Colonic mucosa (tissue), 4 donors: Measurements from ENCODE around the gene EXD3. TPM values are rescaled to one million over a fixed set of nuclear protein-coding genes. Genes with fewer than 3 reads are reported as not detected.

ENCODE experiments used
- DNase-seq: peaks from one replicate; pipeline ENCODE4 v3.0.0-alpha.2; 2020
- H3K27ac ChIP-seq: fragments of 200-600 bp; one replicate; pipeline ENCODE4 v1.8.0; 2021
- H3K27me3 ChIP-seq: fragments of 200-600 bp; one replicate; pipeline ENCODE4 v1.8.0; 2021
- H3K36me3 ChIP-seq: fragments of 200-600 bp; one replicate; pipeline ENCODE4 v1.8.0; 2021
- H3K4me1 ChIP-seq: fragments of 200-600 bp; one replicate; pipeline ENCODE4 v1.8.0; 2021; ENCODE audit warnings: mild to moderate bottlenecking
- H3K4me3 ChIP-seq: fragments of 200-600 bp; one replicate; pipeline ENCODE4 v1.8.0; 2021
- H3K9ac ChIP-seq, 2 donors: one replicate each; pipeline ENCODE4 v1.7.0; 2013; ENCODE audit warnings: control low read depth in 2 of 2, low read depth in 2 of 2, low read length in 2 of 2
- H3K9me3 ChIP-seq: fragments of 200-600 bp; one replicate; pipeline ENCODE4 v1.8.0; 2021
- intact Hi-C: fragments of 100-400 bp; cut with DNase I; formaldehyde crosslinking; loops from one replicate; pipeline ENCODE4 v1.14.1; 2022
- total RNA-seq, 2 donors: library from RNA; stranded (reverse); fragmentation: NEBNext Ultra II Directional in 1 of 2; extraction: Animal tissue kit (Norgen Biotek cat#: 25700) in 1 of 2; gene quantifications; one replicate each; pipeline ENCODE4 v1.2.1, GENCODE V29; 2021
- TF ChIP-seq, protein P1 (sequence below): fragments of 200-600 bp; IDR thresholded peaks from one replicate; pipeline ENCODE4 v1.8.0; 2022; ENCODE audit warnings: antibody characterized with exemption, mild to moderate bottlenecking
- donor health status: healthy.
- donor health status: DM: no; HTN: no; CAD: no.
- donor health status: DM: no; HTN: no; CAD: no.

Gene EXD3
- total RNA-seq, 2 donors from 2014 or later: 34.9 to 36.4 TPM

DNA sequence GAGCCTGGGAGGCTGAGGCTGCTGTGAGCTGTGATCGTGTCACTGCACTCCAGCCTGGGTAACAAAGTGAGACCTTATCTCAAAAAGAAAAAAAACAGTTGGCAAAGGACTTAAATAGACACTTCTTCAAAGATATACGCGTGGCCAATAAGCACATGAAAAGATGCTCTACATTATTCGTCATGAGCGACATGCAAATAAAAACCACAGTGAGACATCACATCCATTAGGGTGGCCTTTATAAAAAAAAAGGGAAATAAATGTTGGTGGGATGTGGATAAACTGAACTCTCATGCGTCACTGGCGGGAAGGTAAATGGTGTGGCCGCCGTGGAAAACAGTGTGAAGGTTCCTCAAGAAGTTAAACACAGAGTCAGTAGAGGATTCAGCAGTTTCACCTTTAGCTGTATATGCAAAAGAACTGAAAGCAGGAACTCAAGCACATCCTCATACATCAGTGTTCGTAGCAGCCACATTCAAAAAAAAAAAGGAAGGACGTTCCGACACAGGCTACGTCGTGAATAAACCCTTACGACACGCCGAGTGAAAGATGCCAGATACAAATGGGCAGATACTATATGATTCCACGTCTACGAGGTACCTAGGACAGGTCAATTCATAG is 96.4 kb downstream of the EXD3 start:
- Histone ChIP-seq H3K4me3 (no peak overlapping the region), H3K27ac (no peak overlapping the region), H3K4me1 (no peaks in the 10 kb centered on the region), H3K9me3 (no peaks in the 10 kb centered on the region), H3K27me3 (no peaks in the 10 kb centered on the region), H3K36me3 (no peaks in the 10 kb centered on the region), H3K9ac (no peak overlapping the region)
- TF ChIP-seq, protein P1, sequence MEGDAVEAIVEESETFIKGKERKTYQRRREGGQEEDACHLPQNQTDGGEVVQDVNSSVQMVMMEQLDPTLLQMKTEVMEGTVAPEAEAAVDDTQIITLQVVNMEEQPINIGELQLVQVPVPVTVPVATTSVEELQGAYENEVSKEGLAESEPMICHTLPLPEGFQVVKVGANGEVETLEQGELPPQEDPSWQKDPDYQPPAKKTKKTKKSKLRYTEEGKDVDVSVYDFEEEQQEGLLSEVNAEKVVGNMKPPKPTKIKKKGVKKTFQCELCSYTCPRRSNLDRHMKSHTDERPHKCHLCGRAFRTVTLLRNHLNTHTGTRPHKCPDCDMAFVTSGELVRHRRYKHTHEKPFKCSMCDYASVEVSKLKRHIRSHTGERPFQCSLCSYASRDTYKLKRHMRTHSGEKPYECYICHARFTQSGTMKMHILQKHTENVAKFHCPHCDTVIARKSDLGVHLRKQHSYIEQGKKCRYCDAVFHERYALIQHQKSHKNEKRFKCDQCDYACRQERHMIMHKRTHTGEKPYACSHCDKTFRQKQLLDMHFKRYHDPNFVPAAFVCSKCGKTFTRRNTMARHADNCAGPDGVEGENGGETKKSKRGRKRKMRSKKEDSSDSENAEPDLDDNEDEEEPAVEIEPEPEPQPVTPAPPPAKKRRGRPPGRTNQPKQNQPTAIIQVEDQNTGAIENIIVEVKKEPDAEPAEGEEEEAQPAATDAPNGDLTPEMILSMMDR: no peak
- DNase-seq: no peak
- intact Hi-C loops: no loop called here

DNA sequence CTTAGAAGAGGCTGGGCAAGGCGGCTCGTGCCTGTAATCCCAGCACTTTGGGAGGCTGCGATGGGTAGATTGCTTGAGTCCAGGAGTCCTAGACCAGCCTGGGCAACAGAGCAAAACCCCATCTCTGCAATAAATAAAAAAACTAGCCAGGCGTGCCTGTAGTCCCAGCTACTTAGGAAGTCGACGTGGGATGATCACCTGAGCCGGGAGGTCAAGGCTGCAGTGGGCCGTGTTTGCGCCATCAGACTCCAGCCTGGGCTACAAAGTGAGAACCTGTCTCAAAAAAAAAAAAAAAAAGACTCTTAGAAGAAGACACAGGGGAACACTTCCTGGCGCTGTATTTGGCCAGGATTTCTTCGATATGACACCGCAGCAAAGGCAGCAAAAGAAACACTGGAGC is 97.2 kb downstream of the EXD3 start:
- no peaks in the 10 kb centered on the region for H3K4me1 ChIP-seq
- no peaks in the 10 kb centered on the region for H3K27me3 ChIP-seq
- H3K4me3 ChIP-seq: no peak overlapping the region
- no peak overlapping the region for H3K9ac ChIP-seq
- H3K27ac ChIP-seq: no peak overlapping the region
- intact Hi-C loops: no loop called here
- H3K9me3 ChIP-seq: no peaks in the 10 kb centered on the region
- TF ChIP-seq, protein P1: no peak
- no peaks in the 10 kb centered on the region for H3K36me3 ChIP-seq
- no peak for DNase-seq

DNA sequence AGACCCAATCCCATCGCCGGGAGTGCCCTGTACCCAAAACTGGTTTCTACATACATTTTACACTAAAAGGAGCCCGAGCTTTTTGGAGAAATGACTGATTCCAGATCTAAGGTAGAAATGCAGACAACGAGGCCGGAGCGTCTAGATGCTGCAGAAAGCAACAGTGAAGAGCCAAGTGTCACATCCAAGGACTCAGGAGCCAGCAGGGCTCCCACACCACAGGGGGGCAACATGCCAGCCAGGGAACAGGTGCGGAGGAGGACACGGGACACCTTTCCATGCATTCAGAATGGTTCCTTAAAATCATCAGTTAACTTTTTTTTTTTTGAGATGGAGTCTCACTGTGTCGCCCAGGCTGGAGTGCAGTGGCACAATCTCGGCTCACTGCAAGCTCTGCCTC is 97.8 kb downstream of the EXD3 start:
- H3K9ac ChIP-seq: no peak overlapping the region
- DNase-seq: no peak
- no peaks in the 10 kb centered on the region for H3K4me1 ChIP-seq
- TF ChIP-seq, protein P1: no peak
- no peak overlapping the region for H3K27ac ChIP-seq
- intact Hi-C loops: no loop called here
- H3K27me3 ChIP-seq: no peaks in the 10 kb centered on the region
- no peak overlapping the region for H3K4me3 ChIP-seq
- no peaks in the 10 kb centered on the region for H3K9me3 ChIP-seq
- H3K36me3 ChIP-seq: no peaks in the 10 kb centered on the region

DNA sequence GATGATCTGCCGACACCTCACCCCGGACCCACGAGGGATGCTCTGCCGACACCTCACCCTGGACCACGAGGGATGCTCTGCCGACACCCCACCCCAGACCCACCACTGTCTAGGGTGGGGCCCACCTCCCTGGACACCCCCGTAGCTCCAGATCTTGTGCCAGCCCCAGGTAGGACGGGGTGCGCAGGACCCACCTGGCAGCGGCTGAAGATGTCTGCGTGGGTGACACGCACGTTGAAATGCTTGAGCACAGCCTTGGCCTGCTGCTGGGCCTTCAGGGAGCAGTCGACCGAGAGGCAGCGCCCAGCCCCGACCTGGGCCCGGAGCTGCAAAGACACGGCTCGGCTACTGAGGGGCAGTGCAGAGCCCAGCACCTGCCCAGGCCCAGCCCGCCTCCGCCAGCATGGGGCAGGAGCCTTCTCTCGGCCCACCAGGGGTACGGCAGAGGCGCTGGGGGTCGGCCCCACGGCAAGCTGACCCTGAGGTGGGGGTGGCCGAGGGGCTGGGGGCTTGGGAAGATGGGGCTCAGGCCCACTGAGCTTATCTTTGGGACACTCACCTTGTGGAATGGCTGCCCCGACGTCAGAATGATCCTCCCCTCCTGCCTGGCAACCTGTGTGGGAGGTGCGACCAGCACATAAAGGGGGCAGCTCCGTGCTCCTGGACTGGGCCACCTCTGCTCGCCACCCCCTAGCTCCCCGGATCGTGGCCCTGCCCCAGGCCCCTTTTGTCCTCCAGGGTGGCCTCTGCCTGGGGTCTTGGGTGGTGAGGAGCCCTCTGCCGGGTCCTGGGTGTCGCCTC is 99.2 kb downstream of the EXD3 start:
- no peak overlapping the region for H3K4me3 ChIP-seq
- no peaks in the 10 kb centered on the region for H3K27me3 ChIP-seq
- intact Hi-C loops: no loop called here
- H3K4me1 ChIP-seq: no peaks in the 10 kb centered on the region
- no peak for DNase-seq
- TF ChIP-seq, protein P1: no peak
- no peaks in the 10 kb centered on the region for H3K36me3 ChIP-seq
- H3K9ac ChIP-seq: no peak overlapping the region
- H3K27ac ChIP-seq: no peak overlapping the region
- H3K9me3 ChIP-seq: no peaks in the 10 kb centered on the region

DNA sequence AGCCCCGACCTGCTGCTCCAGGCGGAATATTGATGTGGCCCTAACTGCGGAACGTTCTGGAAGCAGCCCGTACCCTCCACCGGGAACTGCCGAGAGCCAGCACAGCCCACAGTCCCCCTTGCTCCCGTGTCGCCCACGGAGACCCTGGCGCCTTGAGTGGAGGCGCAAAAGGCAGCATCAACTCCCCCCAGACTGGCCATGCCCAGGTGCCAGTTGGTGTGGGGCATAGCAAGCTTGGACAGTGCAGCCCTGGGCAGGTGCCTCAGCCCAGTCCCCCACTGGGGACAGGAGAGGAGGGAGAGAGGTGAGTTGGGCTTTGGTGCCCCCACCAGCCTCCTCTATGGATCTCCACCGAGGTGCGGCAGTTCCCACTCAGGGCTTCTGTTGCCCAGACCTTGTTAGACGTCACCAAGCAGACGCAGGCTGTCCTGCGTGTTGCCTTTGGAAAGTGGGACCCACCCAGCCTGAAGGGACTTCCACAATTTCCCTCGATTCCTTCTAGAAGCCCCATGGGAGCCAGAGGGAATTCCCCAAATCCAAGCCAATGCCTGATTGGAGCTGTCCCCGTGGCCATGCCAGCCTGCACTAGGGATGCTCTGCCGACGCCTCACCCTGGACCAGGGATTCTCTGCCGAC is 101.1 kb downstream of the EXD3 start:
- no peak overlapping the region for H3K27ac ChIP-seq
- intact Hi-C loops: no loop called here
- H3K4me3 ChIP-seq: no peak overlapping the region
- H3K27me3 ChIP-seq: no peaks in the 10 kb centered on the region
- no peaks in the 10 kb centered on the region for H3K36me3 ChIP-seq
- no peak overlapping the region for H3K9ac ChIP-seq
- DNase-seq: no peak
- TF ChIP-seq, protein P1: no peak
- no peaks in the 10 kb centered on the region for H3K9me3 ChIP-seq
- peaks cover under 1% of the 10 kb centered on the region for H3K4me1 ChIP-seq
